GM23338 (cell line): ENCODE measurements around the gene ARHGAP27. TPM values are rescaled to one million over a fixed set of nuclear protein-coding genes. Genes with fewer than 3 reads are reported as not detected.

Experiments used
- ATAC-seq: fragments of 200-7000 bp; cut with Tn5 transposase; 3 replicates; pipeline ENCODE4 v1.9.1; 2020
- DNase-seq: peaks from one replicate; pipeline ENCODE4 v3.0.0-alpha.2; 2015; ENCODE audit warnings: low spot score
- H2AFZ ChIP-seq: fragments of 200-600 bp; sonication (generic); 2 replicates; pipeline ENCODE4 v1.8.0; 2016; ENCODE audit warnings: antibody characterized with exemption, mild to moderate bottlenecking, moderate library complexity
- H3F3A ChIP-seq: fragments of 200-600 bp; sonication (generic); replicated peaks from 2 replicates; pipeline ENCODE4 v1.8.0; 2017; ENCODE audit warnings: antibody characterized with exemption, mixed run types, low read depth
- H3K27ac ChIP-seq: fragments of 200-600 bp; sonication (generic); 2 replicates; pipeline ENCODE4 v1.6.1; 2016; ENCODE audit warnings: low read depth
- H3K27me3 ChIP-seq: fragments of 200-600 bp; sonication (generic); 2 replicates; pipeline ENCODE4 v1.8.0; 2016; ENCODE audit warnings: mild to moderate bottlenecking, mixed run types, moderate library complexity; ENCODE audit not compliant: insufficient read depth
- H3K36me3 ChIP-seq: fragments of 200-600 bp; sonication (generic); 2 replicates; pipeline ENCODE4 v1.8.0; 2016; ENCODE audit warnings: mild to moderate bottlenecking; ENCODE audit not compliant: insufficient read depth
- H3K4me1 ChIP-seq: fragments of 200-600 bp; sonication (generic); 2 replicates; pipeline ENCODE4 v1.8.0; 2016; ENCODE audit warnings: mild to moderate bottlenecking, moderate library complexity; ENCODE audit not compliant: insufficient read depth
- H3K4me2 ChIP-seq: fragments of 200-600 bp; sonication (generic); 2 replicates; pipeline ENCODE4 v1.7.1; 2017; ENCODE audit warnings: mixed run types
- H3K4me3 ChIP-seq: fragments of 200-600 bp; sonication (generic); 2 replicates; pipeline ENCODE4 v1.6.1; 2016; ENCODE audit warnings: mixed run types
- H3K79me2 ChIP-seq: fragments of 200-600 bp; sonication (generic); replicated peaks from 2 replicates; pipeline ENCODE4 v1.8.0; 2017; ENCODE audit warnings: mild to moderate bottlenecking; ENCODE audit not compliant: insufficient read depth
- H3K9me2 ChIP-seq: fragments of 200-600 bp; sonication (generic); 2 replicates; pipeline ENCODE4 v1.8.0; 2017; ENCODE audit not compliant: insufficient read depth
- H4K20me1 ChIP-seq: fragments of 200-600 bp; sonication (generic); replicated peaks from 2 replicates; pipeline ENCODE4 v1.8.0; 2017; ENCODE audit warnings: mild to moderate bottlenecking; ENCODE audit not compliant: insufficient read depth
- H3K27ac Mint-ChIP-seq: 2 replicates; pipeline ENCODE4 v1.8.0; 2020; ENCODE audit warnings: inconsistent platforms, mild to moderate bottlenecking, moderate library complexity, mixed read lengths
- H3K27me3 Mint-ChIP-seq: 3 replicates; pipeline ENCODE4 v1.8.0; 2022; ENCODE audit warnings: low read depth, mild to moderate bottlenecking, moderate library complexity, mixed read lengths, inconsistent platforms; ENCODE audit not compliant: insufficient read depth, poor library complexity
- H3K36me3 Mint-ChIP-seq: 3 replicates; pipeline ENCODE4 v1.8.0; 2021; ENCODE audit warnings: low read depth, mild to moderate bottlenecking, inconsistent platforms, moderate library complexity, mixed read lengths
- H3K4me1 Mint-ChIP-seq: 3 replicates; pipeline ENCODE4 v1.8.0; 2020; ENCODE audit warnings: mild to moderate bottlenecking, inconsistent platforms, mixed read lengths
- H3K4me3 Mint-ChIP-seq: 3 replicates; pipeline ENCODE4 v1.8.0; 2021; ENCODE audit warnings: moderate library complexity, mild to moderate bottlenecking, inconsistent platforms, mixed read lengths
- H3K9me3 Mint-ChIP-seq: 3 replicates; pipeline ENCODE4 v1.8.0; 2020; ENCODE audit warnings: moderate library complexity, mild to moderate bottlenecking, inconsistent platforms, mixed read lengths
- CREB1 ChIP-seq: fragments of 250-450 bp; sonication (Bioruptor Pico); IDR thresholded peaks from 2 replicates; pipeline ENCODE4 v1.5.0; 2020; ENCODE audit warnings: low read depth, mild to moderate bottlenecking, moderate library complexity
- CTCF ChIP-seq, 2 experiments: fragments of 200-600 bp in 1 of 2; sonication (generic) in 1 of 2; conservative IDR thresholded peaks; 2 replicates each; pipeline versions ENCODE4 v1.5.1 to v1.6.1; 2016 to 2017; ENCODE audit warnings: antibody characterized with exemption in 2 of 2, low read depth in 2 of 2, mild to moderate bottlenecking in 2 of 2, moderate library complexity in 1 of 2
- EZH2 ChIP-seq: fragments of 200-600 bp; sonication (generic); IDR thresholded peaks from one replicate; pipeline ENCODE4 v1.8.0; 2017; ENCODE audit warnings: antibody characterized with exemption, mild to moderate bottlenecking, low read depth; ENCODE audit not compliant: unreplicated experiment
- EZH2phosphoT487 ChIP-seq: fragments of 200-600 bp; sonication (generic); IDR thresholded peaks from one replicate; pipeline ENCODE4 v1.8.1; 2018; ENCODE audit warnings: antibody characterized with exemption; ENCODE audit not compliant: unreplicated experiment
- JUNB ChIP-seq: IDR thresholded peaks from one replicate; pipeline ENCODE4 v1.6.1; 2016; ENCODE audit warnings: antibody characterized with exemption; ENCODE audit not compliant: unreplicated experiment
- NANOG ChIP-seq: IDR thresholded peaks from 2 replicates; pipeline ENCODE4 v1.6.1; 2016; ENCODE audit warnings: antibody characterized with exemption, borderline replicate concordance
- POLR2AphosphoS5 ChIP-seq: IDR thresholded peaks from 2 replicates; pipeline ENCODE4 v1.6.1; 2016; ENCODE audit warnings: antibody characterized with exemption, low read depth
- REST ChIP-seq: IDR thresholded peaks from one replicate; pipeline ENCODE4 v1.6.1; 2018; ENCODE audit warnings: antibody characterized with exemption; ENCODE audit not compliant: unreplicated experiment
- STAT1 ChIP-seq: IDR thresholded peaks from one replicate; pipeline ENCODE4 v1.6.1; 2016; ENCODE audit warnings: antibody characterized with exemption; ENCODE audit not compliant: unreplicated experiment
- ZNF114 ChIP-seq: fragments of 250-450 bp; sonication (Bioruptor Pico); IDR thresholded peaks from 2 replicates; pipeline ENCODE4 v1.5.0; 2020; ENCODE audit warnings: mild to moderate bottlenecking, moderate library complexity
- ZNF331 ChIP-seq: fragments of 250-450 bp; sonication (Bioruptor Pico); IDR thresholded peaks from 2 replicates; pipeline ENCODE4 v1.5.0; 2020; ENCODE audit warnings: low read depth, mild to moderate bottlenecking, moderate library complexity
- polyA plus RNA-seq: library from polyadenylated mRNA; unstranded; fragments of >200 nt; fragmentation: Nextera tagmentation; extraction: Ambion mirVana; gene quantifications from 2 replicates; pipeline ENCODE4 v1.2.1, GENCODE V29; 2016
- total RNA-seq: library from RNA; depleted of rRNA; stranded (reverse); fragments of >200 nt; shearing (Covaris generic); gene quantifications from 2 replicates; pipeline ENCODE4 v1.2.3, GENCODE V29; 2014
- TF ChIP-seq, protein P1 (sequence below): IDR thresholded peaks from 2 replicates; pipeline ENCODE4 v1.6.1; 2016; ENCODE audit warnings: antibody characterized with exemption
- TF ChIP-seq, protein P2 (sequence below): fragments of 250-450 bp; sonication (Bioruptor Pico); IDR thresholded peaks from 2 replicates; pipeline ENCODE4 v1.5.0; 2020; ENCODE audit warnings: mild to moderate bottlenecking, moderate library complexity

Gene ARHGAP27
- total and polyA plus RNA-seq, 2 experiments from 2014 or later, result 5.9 to 17.7 TPM

GRCh38 chr17:45383003-45383402, 49.7 kb downstream of the ARHGAP27 start:
- H3K27ac ChIP-seq, result no peak overlapping the region
- no peaks in the 10 kb centered on the region for H3F3A ChIP-seq
- no peak for TF ChIP-seq CREB1 (CRISPR knock-in tag)
- TF ChIP-seq, protein P1, sequence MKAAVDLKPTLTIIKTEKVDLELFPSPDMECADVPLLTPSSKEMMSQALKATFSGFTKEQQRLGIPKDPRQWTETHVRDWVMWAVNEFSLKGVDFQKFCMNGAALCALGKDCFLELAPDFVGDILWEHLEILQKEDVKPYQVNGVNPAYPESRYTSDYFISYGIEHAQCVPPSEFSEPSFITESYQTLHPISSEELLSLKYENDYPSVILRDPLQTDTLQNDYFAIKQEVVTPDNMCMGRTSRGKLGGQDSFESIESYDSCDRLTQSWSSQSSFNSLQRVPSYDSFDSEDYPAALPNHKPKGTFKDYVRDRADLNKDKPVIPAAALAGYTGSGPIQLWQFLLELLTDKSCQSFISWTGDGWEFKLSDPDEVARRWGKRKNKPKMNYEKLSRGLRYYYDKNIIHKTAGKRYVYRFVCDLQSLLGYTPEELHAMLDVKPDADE, result no peak
- no peak for TF ChIP-seq POLR2AphosphoS5
- TF ChIP-seq, protein P2, sequence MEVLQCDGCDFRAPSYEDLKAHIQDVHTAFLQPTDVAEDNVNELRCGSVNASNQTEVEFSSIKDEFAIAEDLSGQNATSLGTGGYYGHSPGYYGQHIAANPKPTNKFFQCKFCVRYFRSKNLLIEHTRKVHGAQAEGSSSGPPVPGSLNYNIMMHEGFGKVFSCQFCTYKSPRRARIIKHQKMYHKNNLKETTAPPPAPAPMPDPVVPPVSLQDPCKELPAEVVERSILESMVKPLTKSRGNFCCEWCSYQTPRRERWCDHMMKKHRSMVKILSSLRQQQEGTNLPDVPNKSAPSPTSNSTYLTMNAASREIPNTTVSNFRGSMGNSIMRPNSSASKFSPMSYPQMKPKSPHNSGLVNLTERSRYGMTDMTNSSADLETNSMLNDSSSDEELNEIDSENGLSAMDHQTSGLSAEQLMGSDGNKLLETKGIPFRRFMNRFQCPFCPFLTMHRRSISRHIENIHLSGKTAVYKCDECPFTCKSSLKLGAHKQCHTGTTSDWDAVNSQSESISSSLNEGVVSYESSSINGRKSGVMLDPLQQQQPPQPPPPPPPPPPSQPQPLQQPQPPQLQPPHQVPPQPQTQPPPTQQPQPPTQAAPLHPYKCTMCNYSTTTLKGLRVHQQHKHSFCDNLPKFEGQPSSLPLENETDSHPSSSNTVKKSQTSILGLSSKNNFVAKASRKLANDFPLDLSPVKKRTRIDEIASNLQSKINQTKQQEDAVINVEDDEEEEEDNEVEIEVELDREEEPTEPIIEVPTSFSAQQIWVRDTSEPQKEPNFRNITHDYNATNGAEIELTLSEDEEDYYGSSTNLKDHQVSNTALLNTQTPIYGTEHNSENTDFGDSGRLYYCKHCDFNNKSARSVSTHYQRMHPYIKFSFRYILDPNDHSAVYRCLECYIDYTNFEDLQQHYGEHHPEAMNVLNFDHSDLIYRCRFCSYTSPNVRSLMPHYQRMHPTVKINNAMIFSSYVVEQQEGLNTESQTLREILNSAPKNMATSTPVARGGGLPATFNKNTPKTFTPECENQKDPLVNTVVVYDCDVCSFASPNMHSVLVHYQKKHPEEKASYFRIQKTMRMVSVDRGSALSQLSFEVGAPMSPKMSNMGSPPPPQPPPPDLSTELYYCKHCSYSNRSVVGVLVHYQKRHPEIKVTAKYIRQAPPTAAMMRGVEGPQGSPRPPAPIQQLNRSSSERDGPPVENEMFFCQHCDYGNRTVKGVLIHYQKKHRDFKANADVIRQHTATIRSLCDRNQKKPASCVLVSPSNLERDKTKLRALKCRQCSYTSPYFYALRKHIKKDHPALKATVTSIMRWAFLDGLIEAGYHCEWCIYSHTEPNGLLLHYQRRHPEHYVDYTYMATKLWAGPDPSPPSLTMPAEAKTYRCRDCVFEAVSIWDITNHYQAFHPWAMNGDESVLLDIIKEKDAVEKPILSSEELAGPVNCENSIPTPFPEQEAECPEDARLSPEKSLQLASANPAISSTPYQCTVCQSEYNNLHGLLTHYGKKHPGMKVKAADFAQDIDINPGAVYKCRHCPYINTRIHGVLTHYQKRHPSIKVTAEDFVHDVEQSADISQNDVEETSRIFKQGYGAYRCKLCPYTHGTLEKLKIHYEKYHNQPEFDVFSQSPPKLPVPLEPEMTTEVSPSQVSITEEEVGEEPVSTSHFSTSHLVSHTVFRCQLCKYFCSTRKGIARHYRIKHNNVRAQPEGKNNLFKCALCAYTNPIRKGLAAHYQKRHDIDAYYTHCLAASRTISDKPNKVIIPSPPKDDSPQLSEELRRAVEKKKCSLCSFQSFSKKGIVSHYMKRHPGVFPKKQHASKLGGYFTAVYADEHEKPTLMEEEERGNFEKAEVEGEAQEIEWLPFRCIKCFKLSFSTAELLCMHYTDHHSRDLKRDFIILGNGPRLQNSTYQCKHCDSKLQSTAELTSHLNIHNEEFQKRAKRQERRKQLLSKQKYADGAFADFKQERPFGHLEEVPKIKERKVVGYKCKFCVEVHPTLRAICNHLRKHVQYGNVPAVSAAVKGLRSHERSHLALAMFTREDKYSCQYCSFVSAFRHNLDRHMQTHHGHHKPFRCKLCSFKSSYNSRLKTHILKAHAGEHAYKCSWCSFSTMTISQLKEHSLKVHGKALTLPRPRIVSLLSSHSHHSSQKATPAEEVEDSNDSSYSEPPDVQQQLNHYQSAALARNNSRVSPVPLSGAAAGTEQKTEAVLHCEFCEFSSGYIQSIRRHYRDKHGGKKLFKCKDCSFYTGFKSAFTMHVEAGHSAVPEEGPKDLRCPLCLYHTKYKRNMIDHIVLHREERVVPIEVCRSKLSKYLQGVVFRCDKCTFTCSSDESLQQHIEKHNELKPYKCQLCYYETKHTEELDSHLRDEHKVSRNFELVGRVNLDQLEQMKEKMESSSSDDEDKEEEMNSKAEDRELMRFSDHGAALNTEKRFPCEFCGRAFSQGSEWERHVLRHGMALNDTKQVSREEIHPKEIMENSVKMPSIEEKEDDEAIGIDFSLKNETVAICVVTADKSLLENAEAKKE (CRISPR knock-in tag), result no peak
- no peak for TF ChIP-seq JUNB
- TF ChIP-seq EZH2, result no peak
- TF ChIP-seq CTCF (conservative IDR thresholded peaks at IDR 0.05; ENCODE audit: low read depth in 2 of 2), result no peak
- TF ChIP-seq EZH2phosphoT487, result no peak
- no peak for TF ChIP-seq NANOG
- no peak for TF ChIP-seq STAT1
- TF ChIP-seq ZNF331, result no peak
- TF ChIP-seq ZNF114, result no peak
- TF ChIP-seq REST, result no peak
- Mint-ChIP-seq H3K4me1 (peaks cover 18% of the 10 kb centered on the region), H3K4me3 (no peak overlapping the region), H3K9me3 (no peaks in the 10 kb centered on the region; the same call in 2 of the 3 replicates), H3K27me3 (peaks cover 9% of the 10 kb centered on the region), H3K36me3 (no peaks in the 10 kb centered on the region), H3K27ac (no peak overlapping the region)
- no peak overlapping the region for H2AFZ ChIP-seq
- no peak overlapping the region for H3K4me3 ChIP-seq
- H4K20me1 ChIP-seq, result no peaks in the 10 kb centered on the region
- H3K4me2 ChIP-seq, result no peak overlapping the region
- no peaks in the 10 kb centered on the region for H3K36me3 ChIP-seq
- no peak for DNase-seq
- no peaks in the 10 kb centered on the region for H3K9me2 ChIP-seq
- H3K79me2 ChIP-seq, result no peaks in the 10 kb centered on the region
- no peak for ATAC-seq
- H3K27me3 ChIP-seq, result no peaks in the 10 kb centered on the region
- H3K4me1 ChIP-seq, result no peaks in the 10 kb centered on the region; the same call in 1 of the 2 replicates
